Activated CD8-positive, alpha-beta T cell treated with anti-CD3 and anti-CD28 coated beads for 36 hours (primary cell): ENCODE data around the gene FUT1. TPM values are rescaled to one million over a fixed set of nuclear protein-coding genes. Genes with fewer than 3 reads are reported as not detected.
"Not testable (repeated sequence)": the region's sequence is repeated elsewhere in the genome, so short reads cannot be mapped to it uniquely, and the experiment has no call there.

Experiments
- ATAC-seq: fragments of 200-7000 bp; cut with Tn5 transposase; one replicate; pipeline ENCODE4 v1.10.0; 2021; ENCODE audit warnings: mild to moderate bottlenecking, moderate library complexity
- CTCF ChIA-PET: fragments of 350-600 bp; sonication (Branson Sonifier 250); formaldehyde crosslinking; loops from one replicate; lab custom pipeline; 2021; ENCODE audit warnings: antibody characterized with exemption; lab: Charles Lee
- POLR2A ChIA-PET: fragments of 350-600 bp; sonication (Branson Sonifier 250); formaldehyde crosslinking; loops from one replicate; lab custom pipeline; 2021; ENCODE audit warnings: antibody characterized with exemption; lab: Charles Lee
- DNase-seq: peaks from one replicate; pipeline ENCODE4 v3.0.0-alpha.2; 2020
- H3K27ac Mint-ChIP-seq: one replicate; pipeline ENCODE4 v1.8.0; 2021; ENCODE audit warnings: mild to moderate bottlenecking, mixed read lengths
- H3K27me3 Mint-ChIP-seq: one replicate; pipeline ENCODE4 v1.8.0; 2021; ENCODE audit warnings: mixed read lengths
- H3K36me3 Mint-ChIP-seq: one replicate; pipeline ENCODE4 v1.8.0; 2021; ENCODE audit warnings: low read depth, mixed read lengths
- H3K4me1 Mint-ChIP-seq: one replicate; pipeline ENCODE4 v1.8.0; 2021; ENCODE audit warnings: low read depth, mixed read lengths
- H3K4me3 Mint-ChIP-seq: one replicate; pipeline ENCODE4 v1.8.0; 2021; ENCODE audit warnings: mild to moderate bottlenecking, moderate library complexity, mixed read lengths
- H3K9me3 Mint-ChIP-seq: one replicate; pipeline ENCODE4 v1.8.0; 2021; ENCODE audit warnings: mixed read lengths
- CTCF ChIP-seq: fragments of 200-600 bp; IDR thresholded peaks from one replicate; pipeline ENCODE4 v1.8.0; 2022; ENCODE audit warnings: antibody characterized with exemption, mild to moderate bottlenecking
- intact Hi-C: fragments of 100-400 bp; cut with micrococcal nuclease; formaldehyde crosslinking; loops from one replicate; pipeline ENCODE4 v1.10.0; 2022
- total RNA-seq, 2 experiments: library from RNA; stranded (reverse); gene quantifications; one replicate each; pipeline ENCODE4 v1.2.3, GENCODE V29; 2021

FUT1 gene
- total RNA-seq, 2 experiments from 2014 or later, result 0.09 to 0.11 TPM

GRCh38 chr19:48793271-48793670 lies 40.8 kb upstream of the FUT1 start:
- Mint-ChIP-seq H3K9me3 (no peaks in the 10 kb centered on the region), H3K27me3 (no peaks in the 10 kb centered on the region), H3K4me3 (no peak overlapping the region), H3K27ac (no peak overlapping the region), H3K36me3 (no peaks in the 10 kb centered on the region), H3K4me1 (peaks cover 8% of the 10 kb centered on the region)
- no peak for ATAC-seq
- DNase-seq, result no peak
- no peak for TF ChIP-seq CTCF
- intact Hi-C loops, result no loop called here
- ChIA-PET POLR2A (interaction anchor here (0.7 kb wide), 2 partner anchors 44 to 49 kb away, joined by 3 read pairs; no protein-coding TSS in a partner anchor), CTCF (interaction anchor here (0.9 to 9.9 kb wide), 4 partner anchors 18 to 177 kb away, joined by 4 to 227 read pairs (median 14); partner anchors contain the start of genes BCAT2 and HSD17B14)

- H3K36me3 Mint-ChIP-seq, H3K9me3 Mint-ChIP-seq, DNase-seq, H3K27me3 Mint-ChIP-seq, H3K4me3 Mint-ChIP-seq, H3K27ac Mint-ChIP-seq, H3K4me1 Mint-ChIP-seq, intact Hi-C loops, ATAC-seq: not testable (repeated sequence)
- ChIA-PET POLR2A (interaction anchor here (0.8 to 1.3 kb wide), 3 partner anchors 51 to 179 kb away, joined by 4 to 5 read pairs (median 5); no protein-coding TSS in a partner anchor), CTCF (interaction anchor here (0.7 to 9.9 kb wide), 34 partner anchors 9 to 342 kb away, joined by 3 to 227 read pairs (median 4); partner anchors contain the start of genes BCAT2, CA11, FUT2 and GYS1)
Observed at GRCh38 chr19:48787331-48787730, 34.9 kb upstream of the FUT1 start.

- DNase-seq, ATAC-seq, H3K4me1 Mint-ChIP-seq, H3K27ac Mint-ChIP-seq, H3K4me3 Mint-ChIP-seq, H3K9me3 Mint-ChIP-seq, H3K27me3 Mint-ChIP-seq, H3K36me3 Mint-ChIP-seq, intact Hi-C loops, POLR2A ChIA-PET: not testable (repeated sequence)
- CTCF ChIA-PET, result interaction anchor here (0.7 to 5.9 kb wide), 7 partner anchors 9 to 184 kb away, joined by 3 to 45 read pairs (median 12); partner anchors contain the start of genes BCAT2 and HSD17B14
Observed at GRCh38 chr19:48786422-48786821, 34.0 kb upstream of the FUT1 start.

GRCh38 chr19:48784527-48784926 lies 32.1 kb upstream of the FUT1 start:
- Mint-ChIP-seq H3K9me3 (no peaks in the 10 kb centered on the region), H3K27ac (no peak overlapping the region), H3K4me3 (no peak overlapping the region), H3K36me3 (no peaks in the 10 kb centered on the region), H3K27me3 (peaks cover 3% of the 10 kb centered on the region), H3K4me1 (peaks cover 3% of the 10 kb centered on the region)
- no peak for ATAC-seq
- POLR2A ChIA-PET, result interaction anchor here (1.6 kb wide), 1 partner anchor 55 kb away, joined by 5 read pairs; no protein-coding TSS in a partner anchor
- intact Hi-C loops, result no loop called here
- no peak for TF ChIP-seq CTCF
- DNase-seq, result no peak
- CTCF ChIA-PET, result interaction anchor here (2.0 to 4.9 kb wide), 3 partner anchors 11 to 58 kb away, joined by 6 to 32 read pairs (median 12); partner anchors contain the start of gene HSD17B14

- no peak for ATAC-seq
- peaks cover 3% of the 10 kb centered on the region for H3K4me1 Mint-ChIP-seq
- H3K27ac Mint-ChIP-seq, result no peak overlapping the region
- intact Hi-C loops, result no loop called here
- DNase-seq, result no peak
- TF ChIP-seq CTCF, result no peak
- no peak overlapping the region for H3K4me3 Mint-ChIP-seq
- H3K36me3 Mint-ChIP-seq, result no peaks in the 10 kb centered on the region
- no peaks in the 10 kb centered on the region for H3K9me3 Mint-ChIP-seq
- CTCF ChIA-PET, result interaction anchor here (4.9 kb wide), 1 partner anchor 62 kb away, joined by 32 read pairs; no protein-coding TSS in a partner anchor
- POLR2A ChIA-PET, result no interaction called here
- peaks cover 3% of the 10 kb centered on the region for H3K27me3 Mint-ChIP-seq
Observed at GRCh38 chr19:48780631-48781391, 28.4 kb upstream of the FUT1 start.
